IMR-90 (cell line): ENCODE data around the gene CPXM2. TPM values are rescaled to one million over a fixed set of nuclear protein-coding genes. Genes with fewer than 3 reads are reported as not detected.

Experiments
- ATAC-seq: fragments of 200-7000 bp; cut with Tn5 transposase; 2 replicates; pipeline ENCODE4 v1.9.1; 2020; ENCODE audit warnings: low read depth, mild to moderate bottlenecking, moderate library complexity
- BruUV-seq: library from RNA; stranded (reverse); fragments of 400-500 nt; replicated peaks from 2 replicates; lab custom pipeline; 2021; lab: Mats Ljungman, UMichigan
- CTCF ChIA-PET: fragments of 300-600 bp; formaldehyde crosslinking; extraction: SDS; loops from one replicate; lab custom pipeline; 2021; ENCODE audit warnings: antibody characterized with exemption; lab: Yijun Ruan, JAX
- POLR2A ChIA-PET: fragments of 300-600 bp; sonication (Branson Sonifier 250); formaldehyde crosslinking; loops from one replicate; lab custom pipeline; 2022; ENCODE audit warnings: antibody characterized with exemption; ENCODE audit not compliant: unreplicated experiment; lab: Charles Lee
- DNase-seq: peaks from one replicate; pipeline ENCODE4 v3.0.0; 2013
- H2AFZ ChIP-seq: replicated peaks from 2 replicates; pipeline ENCODE3; 2013; ENCODE audit warnings: low read length, mild to moderate bottlenecking; ENCODE audit not compliant: poor library complexity
- H2AK5ac ChIP-seq: 2 replicates; pipeline ENCODE4 v1.6.1; 2013; ENCODE audit warnings: low read depth, low read length, inconsistent platforms
- H2AK9ac ChIP-seq: replicated peaks from 2 replicates; pipeline ENCODE3; 2013; ENCODE audit warnings: mild to moderate bottlenecking, low read depth, low read length, moderate library complexity; ENCODE audit not compliant: poor library complexity
- H2BK120ac ChIP-seq: 2 replicates; pipeline ENCODE4 v1.6.1; 2013; ENCODE audit warnings: low read depth, low read length, inconsistent platforms
- H2BK15ac ChIP-seq: 3 replicates; pipeline ENCODE4 v1.6.1; 2013; ENCODE audit warnings: low read depth, low read length, inconsistent platforms
- H2BK20ac ChIP-seq: 2 replicates; pipeline ENCODE4 v1.6.1; 2013; ENCODE audit warnings: low read depth, mild to moderate bottlenecking, inconsistent platforms, low read length, moderate library complexity
- H2BK5ac ChIP-seq: 2 replicates; pipeline ENCODE4 v1.6.1; 2013; ENCODE audit warnings: mild to moderate bottlenecking, low read depth, low read length, inconsistent platforms; ENCODE audit not compliant: poor library complexity, severe bottlenecking
- H3K14ac ChIP-seq: replicated peaks from 2 replicates; pipeline ENCODE4 v1.6.1; 2013; ENCODE audit warnings: low read depth, low read length, inconsistent platforms
- H3K18ac ChIP-seq: 2 replicates; pipeline ENCODE4 v1.6.1; 2013; ENCODE audit warnings: low read depth, low read length, control low read depth
- H3K23ac ChIP-seq: 2 replicates; pipeline ENCODE4 v1.6.1; 2013; ENCODE audit warnings: low read depth, low read length, inconsistent platforms
- H3K27ac ChIP-seq: 2 replicates; pipeline ENCODE4 v1.5.1; 2013; ENCODE audit warnings: mild to moderate bottlenecking, control low read depth, low read length; ENCODE audit not compliant: insufficient read depth
- H3K27me3 ChIP-seq: 2 replicates; pipeline ENCODE4 v1.6.1; 2013; ENCODE audit warnings: low read length; ENCODE audit not compliant: control insufficient read depth, insufficient read depth
- H3K36me3 ChIP-seq: 2 replicates; pipeline ENCODE4 v1.6.1; 2013; ENCODE audit warnings: low read length, mixed read lengths; ENCODE audit not compliant: control insufficient read depth, insufficient read depth
- H3K4ac ChIP-seq: 2 replicates; pipeline ENCODE4 v1.6.1; 2013; ENCODE audit warnings: low read depth, low read length, inconsistent platforms
- H3K4me1 ChIP-seq: 2 replicates; pipeline ENCODE4 v1.6.1; 2013; ENCODE audit warnings: low read length, mixed read lengths; ENCODE audit not compliant: control insufficient read depth, insufficient read depth
- H3K4me2 ChIP-seq: 2 replicates; pipeline ENCODE4 v1.6.1; 2013; ENCODE audit warnings: low read depth, mild to moderate bottlenecking, control low read depth, low read length, moderate library complexity
- H3K4me3 ChIP-seq: 2 replicates; pipeline ENCODE4 v1.5.1; 2013; ENCODE audit warnings: low read depth, mild to moderate bottlenecking, control low read depth, low read length, moderate library complexity; ENCODE audit not compliant: insufficient read depth
- H3K56ac ChIP-seq: 2 replicates; pipeline ENCODE4 v1.6.1; 2013; ENCODE audit warnings: low read length, inconsistent platforms; ENCODE audit not compliant: insufficient read depth; ENCODE audit errors: extremely low read depth
- H3K79me1 ChIP-seq, 2 experiments: 2 replicates each; pipeline ENCODE4 v1.6.1; 2013; ENCODE audit warnings: low read length in 2 of 2, inconsistent platforms in 1 of 2, low read depth in 1 of 2
- H3K9ac ChIP-seq: 2 replicates; pipeline ENCODE4 v1.6.1; 2013; ENCODE audit warnings: low read depth, low read length, control low read depth
- H3K9me1 ChIP-seq: 2 replicates; pipeline ENCODE4 v1.6.1; 2013; ENCODE audit warnings: low read length, inconsistent platforms; ENCODE audit not compliant: insufficient read depth
- H3K9me3 ChIP-seq: 2 replicates; pipeline ENCODE4 v1.6.1; 2013; ENCODE audit warnings: low read length; ENCODE audit not compliant: control insufficient read depth, insufficient read depth
- H4K20me1 ChIP-seq: 2 replicates; pipeline ENCODE4 v1.6.1; 2013; ENCODE audit warnings: low read length, inconsistent platforms; ENCODE audit not compliant: insufficient read depth
- H4K5ac ChIP-seq: 2 replicates; pipeline ENCODE4 v1.6.1; 2013; ENCODE audit warnings: mild to moderate bottlenecking, low read depth, low read length, control low read depth
- H4K8ac ChIP-seq, 2 experiments: 2 replicates each; pipeline ENCODE4 v1.6.1; 2013; ENCODE audit warnings: low read depth in 2 of 2, low read length in 2 of 2, control low read depth in 1 of 2, inconsistent platforms in 1 of 2
- H4K91ac ChIP-seq: 2 replicates; pipeline ENCODE4 v1.6.1; 2013; ENCODE audit warnings: low read depth, low read length, inconsistent platforms; ENCODE audit not compliant: insufficient read depth
- BHLHE40 ChIP-seq: fragments of 150-350 bp; IDR thresholded peaks from 2 replicates; pipeline ENCODE4 v1.6.1; 2016; ENCODE audit warnings: mild to moderate bottlenecking, low read depth, low read length
- CEBPB ChIP-seq: IDR thresholded peaks from 2 replicates; pipeline ENCODE4 v1.6.1; 2012; ENCODE audit warnings: low read depth, low read length, improper control_type of control experiment
- CHD1 ChIP-seq: IDR thresholded peaks from 2 replicates; pipeline ENCODE4 v1.6.1; 2012; ENCODE audit warnings: low read depth, low read length, improper control_type of control experiment
- FOS ChIP-seq: fragments of 150-350 bp; IDR thresholded peaks from 2 replicates; pipeline ENCODE4 v1.6.1; 2016; ENCODE audit warnings: low read depth, low read length
- MAFK ChIP-seq: IDR thresholded peaks from 2 replicates; pipeline ENCODE4 v1.6.1; 2012; ENCODE audit warnings: low read depth, low read length, improper control_type of control experiment
- MAZ ChIP-seq: IDR thresholded peaks from 2 replicates; pipeline ENCODE4 v1.6.1; 2012; ENCODE audit warnings: low read depth, mild to moderate bottlenecking, low read length, improper control_type of control experiment, moderate library complexity, borderline replicate concordance
- MXI1 ChIP-seq: IDR thresholded peaks from 2 replicates; pipeline ENCODE4 v1.6.1; 2012; ENCODE audit warnings: low read depth, mild to moderate bottlenecking, low read length, moderate library complexity, borderline replicate concordance
- NFE2L2 ChIP-seq: fragments of 150-350 bp; IDR thresholded peaks from 2 replicates; pipeline ENCODE4 v1.6.1; 2016; ENCODE audit warnings: low read depth, mild to moderate bottlenecking, low read length
- POLR2A ChIP-seq: IDR thresholded peaks from 2 replicates; pipeline ENCODE4 v1.6.1; 2012; ENCODE audit warnings: mild to moderate bottlenecking, low read depth, low read length
- RAD21 ChIP-seq: IDR thresholded peaks from 2 replicates; pipeline ENCODE4 v1.6.1; 2012; ENCODE audit warnings: low read length, improper control_type of control experiment
- RCOR1 ChIP-seq: IDR thresholded peaks from 2 replicates; pipeline ENCODE4 v1.6.1; 2012; ENCODE audit warnings: mild to moderate bottlenecking, low read length, improper control_type of control experiment; ENCODE audit not compliant: insufficient replicate concordance
- RFX5 ChIP-seq: IDR thresholded peaks from 2 replicates; pipeline ENCODE4 v1.8.0; 2012; ENCODE audit warnings: low read depth, mild to moderate bottlenecking, low read length, moderate library complexity
- WGBS, 2 experiments: methylation state at CpG; one replicate each; pipeline versions ENCODE4 v1.1.5 to v1.1.7; 2013; ENCODE audit warnings: missing lambda C conversion rate in 2 of 2; ENCODE audit not compliant: insufficient read length in 1 of 2; ENCODE audit errors: extremely low coverage in 2 of 2; 5-methylcytosine and 5-hydroxymethylcytosine counted together
- dilution Hi-C: fragments of 300-500 bp; cut with HindIII; formaldehyde crosslinking; loops from one replicate; pipeline ENCODE4 v1.14.3; 2018; ENCODE audit warnings: low sequenced_read_pairs; ENCODE audit not compliant: unreplicated experiment
- in situ Hi-C: fragments of 300-500 bp; cut with MboI; formaldehyde crosslinking; loops from 3 replicates; pipeline ENCODE4 v1.14.3; 2019; ENCODE audit warnings: low sequenced_read_pairs, inconsistent platforms, mixed read lengths
- intact Hi-C: fragments of 100-400 bp; cut with micrococcal nuclease; formaldehyde crosslinking; loops from 2 replicates; pipeline ENCODE4 v1.10.0; 2022
- polyA plus RNA-seq, 3 experiments: library from polyadenylated mRNA; depleted of rRNA; stranded (reverse); fragments of >200 nt; gene quantifications; 2 replicates each; pipeline ENCODE4 v1.2.3, GENCODE V29; 2012; ENCODE audit warnings: low replicate concordance in 1 of 3
- total RNA-seq: library from RNA; depleted of rRNA; stranded (reverse); fragments of >200 nt; gene quantifications from 2 replicates; pipeline ENCODE4 v1.2.3, GENCODE V29; 2012
- TF ChIP-seq, protein P1 (sequence below): fragments of 150-350 bp; IDR thresholded peaks from 2 replicates; pipeline ENCODE4 v1.6.1; 2016; ENCODE audit warnings: low read depth, mild to moderate bottlenecking, low read length, moderate library complexity, borderline replicate concordance
- TF ChIP-seq, protein P2 (sequence below): conservative IDR thresholded peaks from 2 replicates; pipeline ENCODE4 v1.5.1; 2012; ENCODE audit warnings: mild to moderate bottlenecking, low read depth, low read length, improper control_type of control experiment
- TF ChIP-seq, protein P3 (sequence below): fragments of 150-350 bp; IDR thresholded peaks from 2 replicates; pipeline ENCODE4 v1.6.1; 2017; ENCODE audit warnings: mild to moderate bottlenecking, antibody characterized with exemption, low read length, low read depth

Gene CPXM2
- total and polyA plus RNA-seq, 2 of the 4 experiments (the other 2 are of a cell fraction), result not detected

DNA sequence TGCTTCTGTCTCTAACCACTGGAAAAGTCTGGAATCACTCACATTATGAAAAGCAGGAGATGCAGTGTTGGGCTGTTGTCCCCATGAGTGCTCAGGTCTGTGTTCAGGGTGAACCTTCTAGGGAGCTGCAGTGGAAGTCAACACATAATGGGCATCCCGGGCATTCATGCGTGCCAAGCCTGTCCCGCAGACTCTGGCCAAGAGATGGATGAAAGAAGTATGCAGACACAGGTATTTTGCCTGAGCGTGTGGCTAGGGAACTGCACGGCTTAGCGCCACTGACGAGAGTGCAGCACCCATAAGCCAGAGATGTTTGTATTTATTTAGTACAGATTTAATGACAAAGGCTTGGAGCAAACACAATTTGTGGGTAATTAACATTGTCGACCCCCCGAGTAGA is 140.7 kb downstream of the CPXM2 start:
- POLR2A ChIA-PET, result no interaction called here
- Histone ChIP-seq H2BK15ac (no peak overlapping the region), H3K14ac (no peak overlapping the region), H4K20me1 (no peaks in the 10 kb centered on the region), H3K18ac (no peak overlapping the region), H3K4ac (no peak overlapping the region), H3K9me3 (peaks cover 38% of the 10 kb centered on the region), H4K5ac (no peak overlapping the region), H4K8ac (no peak overlapping the region), H3K36me3 (no peaks in the 10 kb centered on the region), H2AFZ (no peak overlapping the region), H4K91ac (no peak overlapping the region), H3K4me3 (no peak overlapping the region), H2AK5ac (no peak overlapping the region), H3K4me1 (no peaks in the 10 kb centered on the region), H3K27ac (no peak overlapping the region), H3K23ac (no peak overlapping the region), H3K9me1 (no peaks in the 10 kb centered on the region), H3K4me2 (no peak overlapping the region), H2BK5ac (no peak overlapping the region), H3K56ac (no peak overlapping the region), H3K9ac (no peak overlapping the region), H2AK9ac (no peak overlapping the region), H3K27me3 (no peaks in the 10 kb centered on the region), H3K79me1 (no peaks in the 10 kb centered on the region), H2BK120ac (no peak overlapping the region), H2BK20ac (no peak overlapping the region)
- in situ Hi-C loops, result no loop called here
- ATAC-seq (no peak), DNase-seq (no peak)
- CTCF ChIA-PET, result no interaction called here
- dilution Hi-C loops, result no loop called here
- WGBS, 2 experiments, result 84% methylated on average over 4 of the region's 9 CpGs; no CpG with 5 or more reads in 1 of the 2 experiments
- no TSS peak for BruUV-seq
- TF ChIP-seq FOS (no peak), POLR2A (no peak), MAZ (no peak), RCOR1 (no peak), MAFK (no peak), NFE2L2 (no peak), RAD21 (no peak), RFX5 (no peak), CEBPB (no peak), CHD1 (no peak), BHLHE40 (no peak), MXI1 (no peak)
- TF ChIP-seq, protein P1, sequence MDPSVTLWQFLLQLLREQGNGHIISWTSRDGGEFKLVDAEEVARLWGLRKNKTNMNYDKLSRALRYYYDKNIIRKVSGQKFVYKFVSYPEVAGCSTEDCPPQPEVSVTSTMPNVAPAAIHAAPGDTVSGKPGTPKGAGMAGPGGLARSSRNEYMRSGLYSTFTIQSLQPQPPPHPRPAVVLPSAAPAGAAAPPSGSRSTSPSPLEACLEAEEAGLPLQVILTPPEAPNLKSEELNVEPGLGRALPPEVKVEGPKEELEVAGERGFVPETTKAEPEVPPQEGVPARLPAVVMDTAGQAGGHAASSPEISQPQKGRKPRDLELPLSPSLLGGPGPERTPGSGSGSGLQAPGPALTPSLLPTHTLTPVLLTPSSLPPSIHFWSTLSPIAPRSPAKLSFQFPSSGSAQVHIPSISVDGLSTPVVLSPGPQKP, result no peak
- TF ChIP-seq, protein P2, sequence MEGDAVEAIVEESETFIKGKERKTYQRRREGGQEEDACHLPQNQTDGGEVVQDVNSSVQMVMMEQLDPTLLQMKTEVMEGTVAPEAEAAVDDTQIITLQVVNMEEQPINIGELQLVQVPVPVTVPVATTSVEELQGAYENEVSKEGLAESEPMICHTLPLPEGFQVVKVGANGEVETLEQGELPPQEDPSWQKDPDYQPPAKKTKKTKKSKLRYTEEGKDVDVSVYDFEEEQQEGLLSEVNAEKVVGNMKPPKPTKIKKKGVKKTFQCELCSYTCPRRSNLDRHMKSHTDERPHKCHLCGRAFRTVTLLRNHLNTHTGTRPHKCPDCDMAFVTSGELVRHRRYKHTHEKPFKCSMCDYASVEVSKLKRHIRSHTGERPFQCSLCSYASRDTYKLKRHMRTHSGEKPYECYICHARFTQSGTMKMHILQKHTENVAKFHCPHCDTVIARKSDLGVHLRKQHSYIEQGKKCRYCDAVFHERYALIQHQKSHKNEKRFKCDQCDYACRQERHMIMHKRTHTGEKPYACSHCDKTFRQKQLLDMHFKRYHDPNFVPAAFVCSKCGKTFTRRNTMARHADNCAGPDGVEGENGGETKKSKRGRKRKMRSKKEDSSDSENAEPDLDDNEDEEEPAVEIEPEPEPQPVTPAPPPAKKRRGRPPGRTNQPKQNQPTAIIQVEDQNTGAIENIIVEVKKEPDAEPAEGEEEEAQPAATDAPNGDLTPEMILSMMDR, result no peak
- TF ChIP-seq, protein P3, sequence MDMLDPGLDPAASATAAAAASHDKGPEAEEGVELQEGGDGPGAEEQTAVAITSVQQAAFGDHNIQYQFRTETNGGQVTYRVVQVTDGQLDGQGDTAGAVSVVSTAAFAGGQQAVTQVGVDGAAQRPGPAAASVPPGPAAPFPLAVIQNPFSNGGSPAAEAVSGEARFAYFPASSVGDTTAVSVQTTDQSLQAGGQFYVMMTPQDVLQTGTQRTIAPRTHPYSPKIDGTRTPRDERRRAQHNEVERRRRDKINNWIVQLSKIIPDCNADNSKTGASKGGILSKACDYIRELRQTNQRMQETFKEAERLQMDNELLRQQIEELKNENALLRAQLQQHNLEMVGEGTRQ, result no peak
- intact Hi-C loops, result no loop called here
